Activated T-cell treated with anti-CD3 and anti-CD28 coated beads for 4 hours (primary cell): ENCODE measurements around the gene PADI3.
"Not testable (repeated sequence)": the region's sequence is repeated elsewhere in the genome, so short reads cannot be mapped to it uniquely, and the experiment has no call there.

Source experiments
- DNase-seq: peaks from one replicate; pipeline ENCODE4 v3.0.0-alpha.2; 2020

Gene PADI3

DNA sequence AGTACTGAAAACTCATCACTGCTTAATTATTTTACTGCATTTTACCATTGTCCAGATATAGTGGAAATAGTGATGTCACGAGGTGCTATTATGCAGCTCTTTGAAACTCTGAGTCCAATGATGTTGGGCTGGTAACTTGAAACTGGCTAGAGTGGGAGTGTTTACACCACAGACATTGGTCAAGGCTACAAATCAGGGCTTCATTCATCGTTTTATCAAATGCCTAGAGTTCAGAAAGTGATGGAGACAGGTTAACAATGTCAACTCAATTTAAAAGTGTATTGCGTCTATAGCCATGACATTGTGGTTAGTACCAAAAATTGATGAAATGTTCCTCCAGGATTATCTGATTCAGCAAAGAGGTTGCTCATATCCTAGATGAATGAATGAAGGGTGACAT, 31.3 kb upstream of the PADI3 start:
- no peak for DNase-seq

DNA sequence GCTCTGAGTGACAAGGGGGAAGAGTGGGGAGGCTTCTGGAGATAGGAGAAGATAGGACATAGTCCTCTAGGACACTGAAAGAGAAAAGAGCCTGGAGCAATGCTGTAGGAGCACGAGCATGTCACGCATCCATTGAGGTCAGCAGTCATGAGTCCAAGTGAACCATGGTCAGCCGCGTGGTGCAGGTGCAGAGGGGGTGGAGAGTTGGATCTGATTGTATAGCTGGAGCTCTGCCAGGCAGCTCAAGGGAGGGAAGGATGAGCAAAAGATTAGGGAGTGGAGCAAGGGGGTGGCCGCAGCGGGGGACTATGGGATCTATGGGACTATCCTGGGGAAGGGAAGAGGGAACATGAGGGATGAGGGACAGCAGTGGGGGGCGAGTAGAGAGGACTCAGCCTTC, 30.0 kb upstream of the PADI3 start:
- no peak for DNase-seq

DNA sequence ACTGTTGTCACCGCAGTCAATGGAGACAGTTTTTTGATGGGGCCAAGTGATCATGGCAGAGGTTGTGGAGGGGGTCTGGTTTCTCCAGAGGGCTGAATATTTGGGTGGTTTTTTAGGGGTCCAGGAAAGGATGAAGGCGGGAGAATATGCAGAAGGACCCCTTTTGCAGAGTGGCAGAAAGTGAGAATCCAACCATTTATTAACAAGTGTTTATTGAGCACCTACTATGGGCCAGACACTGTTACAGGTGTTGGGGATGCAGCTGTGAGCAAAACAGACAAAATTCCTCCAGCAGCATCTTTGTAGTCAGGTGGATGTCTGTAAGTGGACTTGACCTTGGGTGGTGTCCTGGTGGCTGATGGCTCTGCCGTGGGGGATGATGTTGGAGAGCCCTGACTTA, 28.6 kb upstream of the PADI3 start:
- DNase-seq: no peak

DNA sequence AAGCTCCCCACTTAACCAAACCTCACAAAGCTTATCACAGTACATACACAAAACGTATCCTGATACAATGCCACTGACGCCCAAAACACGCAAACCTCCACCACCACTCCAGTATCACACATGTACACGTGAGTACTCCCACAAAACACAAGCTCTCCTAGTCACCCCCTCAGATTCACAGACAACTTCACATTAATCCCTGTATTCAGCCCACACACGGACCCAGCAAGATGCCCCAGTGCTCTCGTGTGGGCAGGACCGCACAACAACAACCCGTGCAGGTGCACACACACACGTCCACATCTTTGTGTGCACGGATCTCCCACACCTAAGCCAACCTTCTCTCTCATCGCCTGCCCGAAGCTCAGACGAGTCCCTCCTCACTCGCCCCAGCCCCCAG, 26.3 kb upstream of the PADI3 start:
- DNase-seq: no peak

DNA sequence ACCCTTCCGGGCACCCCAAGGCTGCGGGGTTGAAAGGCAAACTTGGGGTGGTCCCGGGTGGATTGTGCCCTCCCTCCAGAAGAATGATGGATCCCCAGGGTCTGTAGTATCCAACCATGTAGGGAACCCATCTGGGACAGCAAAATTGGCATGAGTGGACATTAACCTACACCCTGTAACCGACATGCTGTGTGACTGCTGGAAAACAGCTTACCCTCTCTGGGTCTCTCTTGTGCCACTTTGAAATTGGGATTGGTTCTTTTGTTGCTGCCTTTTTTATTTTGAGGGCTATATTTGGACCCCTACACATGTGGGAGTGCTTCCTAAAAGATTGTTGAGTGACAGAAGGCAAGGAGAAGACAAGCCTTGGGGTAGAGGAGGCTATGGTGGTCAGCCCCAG, 24.5 kb upstream of the PADI3 start:
- no peak for DNase-seq

GRCh38 chr1:17225140-17225539, 23.8 kb upstream of the PADI3 start:
- DNase-seq: no peak

DNA sequence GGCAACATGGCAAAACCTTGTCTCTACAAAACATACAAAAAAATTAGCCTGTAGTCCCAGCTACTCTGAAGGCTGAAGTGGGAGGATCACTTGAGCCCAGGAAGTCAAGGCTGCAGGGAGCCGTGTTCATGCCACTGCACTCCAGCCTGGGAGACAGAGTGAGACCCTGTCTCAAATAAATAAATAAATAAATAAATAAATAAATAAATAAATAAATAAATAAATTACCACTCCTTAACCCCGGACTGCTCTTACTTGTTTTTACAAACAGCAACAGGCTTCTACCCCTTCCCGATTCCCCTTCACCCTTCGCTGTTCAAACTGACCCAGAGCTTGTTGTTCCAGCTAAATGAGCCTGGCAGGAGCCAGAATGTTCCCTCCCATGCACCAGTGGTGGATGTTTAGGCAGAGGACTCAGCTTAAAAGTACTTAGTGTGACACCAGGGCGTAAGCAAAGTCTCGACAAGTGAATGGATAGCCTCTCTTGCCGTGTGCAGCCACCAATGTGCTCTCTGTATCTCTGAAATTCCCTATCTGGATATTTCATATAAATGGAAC, 21.5 kb upstream of the PADI3 start:
- DNase-seq: no peak

- DNase-seq: no peak
Observed at GRCh38 chr1:17228619-17229018, 20.3 kb upstream of the PADI3 start.

GRCh38 chr1:17229379-17229778, 19.5 kb upstream of the PADI3 start:
- DNase-seq: no peak

DNA sequence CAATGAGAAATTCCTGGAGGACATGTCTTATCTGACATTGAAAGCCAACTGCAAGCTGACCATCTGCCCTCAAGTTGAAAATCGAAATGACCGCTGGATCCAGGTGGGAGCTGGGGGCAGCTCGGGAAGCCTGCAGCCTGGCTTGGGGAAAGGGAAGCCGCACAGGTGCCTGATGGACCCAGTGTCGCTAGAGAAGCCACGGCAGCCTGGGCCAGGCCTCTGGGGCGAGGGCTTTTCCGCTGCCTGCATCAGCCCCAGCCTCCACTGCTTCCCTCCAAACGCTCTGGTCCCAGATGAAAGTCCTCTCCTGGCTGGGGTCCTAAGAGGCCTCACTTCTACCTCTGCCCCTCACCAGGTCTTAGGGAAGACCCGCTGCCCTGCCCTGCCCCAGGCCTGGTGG, 18.8 kb upstream of the PADI3 start:
- no peak for DNase-seq

- no peak for DNase-seq
Observed at GRCh38 chr1:17230671-17231310, 18.1 kb upstream of the PADI3 start.

DNA sequence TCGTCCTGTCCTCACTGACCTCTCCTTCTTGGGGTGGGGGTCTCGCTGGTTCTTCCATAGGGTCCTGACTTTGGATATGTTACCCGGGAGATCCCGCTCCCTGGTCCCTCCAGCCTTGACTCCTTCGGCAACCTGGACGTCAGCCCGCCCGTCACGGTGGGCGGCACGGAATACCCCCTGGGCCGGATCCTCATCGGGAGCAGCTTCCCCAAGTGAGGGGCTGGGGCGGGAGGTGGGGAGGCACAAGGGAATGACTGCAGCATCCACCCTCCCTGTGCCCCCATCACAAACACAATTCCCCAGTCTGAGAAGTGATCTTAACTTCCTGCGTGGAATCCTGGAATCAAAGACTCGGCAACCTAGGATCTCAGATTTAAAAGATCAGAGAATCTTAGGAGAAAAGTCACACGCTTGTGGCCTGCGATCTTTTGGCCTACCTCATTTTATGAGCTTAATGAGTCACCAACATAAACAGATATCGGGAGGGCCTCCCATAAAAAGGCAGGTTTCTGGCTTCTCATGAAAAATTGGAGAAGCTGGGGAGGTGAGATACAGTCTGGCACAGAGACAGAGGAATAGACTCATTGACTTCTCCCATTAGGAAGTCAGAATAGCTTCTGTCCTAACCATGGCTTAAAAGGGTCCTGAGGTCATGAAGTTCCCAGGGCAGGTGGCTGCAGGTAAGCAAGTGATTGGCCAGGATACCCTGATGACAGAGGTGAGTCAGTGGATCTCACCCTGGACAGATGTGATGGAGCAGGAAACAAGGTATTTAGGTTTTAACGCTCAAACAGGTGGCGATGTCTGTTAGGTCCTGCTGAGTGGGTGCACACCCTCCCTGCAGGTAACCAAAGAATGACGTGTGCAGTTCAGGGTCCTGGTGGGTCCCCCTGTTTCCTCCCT, 15.9 kb upstream of the PADI3 start:
- no peak for DNase-seq

GRCh38 chr1:17233675-17234320, 15.1 kb upstream of the PADI3 start:
- no peak for DNase-seq

DNA sequence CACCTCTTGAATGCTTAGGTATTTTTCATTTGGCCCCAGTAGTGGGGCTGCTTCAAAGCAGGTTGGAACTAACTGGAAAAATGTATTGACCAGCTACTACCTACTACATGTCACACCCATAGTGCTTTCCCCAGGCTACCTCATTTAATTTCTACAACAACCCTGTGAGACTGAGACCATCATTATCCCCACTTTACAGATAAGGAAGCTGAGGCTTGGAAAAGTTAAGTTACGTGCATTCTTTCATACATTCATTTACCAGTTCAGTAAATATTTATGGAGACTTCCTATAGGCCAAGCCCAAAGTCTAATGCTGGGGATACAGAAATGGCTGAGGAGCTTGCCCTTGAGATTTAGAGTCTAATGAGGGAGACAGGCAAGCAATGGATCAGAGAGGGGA, 14.5 kb upstream of the PADI3 start:
- no peak for DNase-seq

GRCh38 chr1:17235135-17235885, 13.6 kb upstream of the PADI3 start:
- DNase-seq: no peak

GRCh38 chr1:17236779-17237560, 11.9 kb upstream of the PADI3 start:
- DNase-seq: peak; percentile 88

DNA sequence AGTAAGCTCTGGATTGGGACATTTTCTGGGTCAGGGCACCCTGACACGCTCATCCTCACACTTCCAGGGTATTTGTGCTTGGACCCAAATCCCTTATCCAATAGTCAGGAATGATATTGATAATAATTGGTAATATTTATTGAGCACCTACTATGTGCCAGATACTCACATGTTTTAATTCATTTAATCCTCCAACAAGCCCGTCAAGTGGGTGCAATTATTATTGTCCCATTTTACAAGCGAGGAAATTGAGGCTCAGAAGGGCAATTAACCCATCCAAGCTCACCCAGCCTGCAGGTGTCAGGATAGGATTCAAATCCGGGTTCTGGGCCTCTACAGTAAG, 11.4 kb upstream of the PADI3 start:
- no peak for DNase-seq

DNA sequence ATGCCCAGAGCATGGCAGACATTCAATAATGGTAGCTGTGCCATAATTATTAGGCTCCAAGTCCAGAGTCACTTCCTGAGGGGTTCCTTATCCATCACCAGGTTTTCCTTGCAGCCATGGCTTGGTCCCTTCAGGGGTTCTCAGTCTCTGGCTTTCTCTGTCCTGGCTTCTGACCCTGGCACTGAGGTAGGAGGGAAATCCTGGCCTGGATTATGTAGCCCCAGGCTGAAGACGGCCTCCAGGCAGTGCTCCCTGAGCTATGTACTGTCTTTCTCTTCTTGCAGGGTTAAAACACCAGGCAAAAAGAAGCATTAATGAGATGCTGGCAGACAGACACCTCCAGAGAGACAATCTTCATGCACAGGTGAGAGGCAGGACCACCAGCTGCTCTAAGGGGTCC, 9.5 kb upstream of the PADI3 start:
- DNase-seq: no peak

DNA sequence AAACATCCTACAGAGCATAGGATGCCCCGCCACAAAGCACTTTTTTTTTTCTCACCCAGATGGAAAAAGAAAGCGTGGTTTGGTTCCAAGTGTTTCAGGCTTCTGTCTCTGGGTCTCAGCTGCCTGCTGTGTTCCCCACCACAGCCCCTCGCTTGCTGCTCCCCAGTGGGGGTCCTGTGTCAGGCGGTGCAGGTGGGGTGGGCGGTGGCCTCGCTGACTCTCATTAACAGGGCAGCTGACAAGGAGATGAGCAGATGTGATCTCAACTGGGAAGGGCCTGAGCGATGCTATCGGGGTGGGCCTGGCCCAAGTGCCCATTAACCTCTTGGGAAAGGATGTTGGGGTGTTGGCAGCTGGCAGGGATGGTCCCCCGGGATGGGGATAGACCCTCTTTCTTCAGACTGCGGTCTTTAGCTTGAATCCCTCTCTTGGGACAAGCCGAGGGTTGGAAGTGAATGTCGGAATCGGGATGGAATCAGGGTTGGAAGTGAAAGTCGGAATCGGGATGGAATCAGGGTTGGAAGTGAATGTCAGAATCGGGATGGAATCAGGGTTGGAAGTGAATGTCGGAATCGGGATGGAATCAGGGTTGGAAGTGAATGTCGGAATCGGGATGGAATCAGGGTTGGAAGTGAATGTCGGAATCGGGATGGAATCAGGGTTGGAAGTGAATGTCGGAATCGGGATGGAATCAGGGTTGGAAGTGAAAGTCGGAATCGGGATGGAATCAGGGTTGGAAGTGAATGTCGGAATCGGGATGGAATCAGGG, 7.7 kb upstream of the PADI3 start:
- DNase-seq: not testable (repeated sequence)

GRCh38 chr1:17241780-17242074, 7.2 kb upstream of the PADI3 start:
- not testable (repeated sequence) for DNase-seq

GRCh38 chr1:17243274-17243673, 5.6 kb upstream of the PADI3 start:
- no peak for DNase-seq
